ENCODE results near the gene TMPO. TPM values are rescaled to one million over a fixed set of nuclear protein-coding genes. Genes with fewer than 3 reads are reported as not detected.
A peak's percentile ranks its signal among the peaks of the same experiment; 100 is the strongest.
"Not testable (repeated sequence)": the region's sequence is repeated elsewhere in the genome, so short reads cannot be mapped to it uniquely, and the experiment has no call there.

TMPO gene
- total and polyA plus RNA-seq, 2 experiments from 2014 or later, result 26.6 to 123 TPM

DNA sequence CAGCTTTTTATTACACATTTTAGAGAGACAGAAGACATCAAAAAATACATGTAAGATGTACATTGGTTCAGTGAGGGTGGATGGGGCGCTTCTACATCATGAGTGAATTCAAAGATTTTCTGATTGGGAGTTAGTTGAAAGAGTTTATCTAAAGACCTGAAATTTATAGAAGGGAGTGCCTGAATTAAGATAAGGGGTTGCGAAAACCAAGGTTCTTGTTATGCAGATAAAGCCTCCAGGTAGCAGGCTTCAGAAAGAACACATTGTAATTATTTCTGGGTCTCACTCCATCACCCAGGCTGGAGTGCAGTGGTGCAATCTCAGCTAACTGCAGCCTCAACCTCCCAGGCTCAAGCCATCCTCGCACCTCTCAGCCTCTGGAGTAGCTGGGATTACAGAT lies 26.2 kb upstream of the TMPO start:
- Histone ChIP-seq H3K27ac (no peak overlapping the region), H3K36me3 (no peaks in the 10 kb centered on the region), H3K27me3 (no peaks in the 10 kb centered on the region), H3K4me1 (ENCODE audit: low read depth) (peaks cover 16% of the 10 kb centered on the region), H3K9me3 (ENCODE audit: low read depth) (no peaks in the 10 kb centered on the region), H3K4me3 (no peak overlapping the region)
- TF ChIP-seq, protein P1, sequence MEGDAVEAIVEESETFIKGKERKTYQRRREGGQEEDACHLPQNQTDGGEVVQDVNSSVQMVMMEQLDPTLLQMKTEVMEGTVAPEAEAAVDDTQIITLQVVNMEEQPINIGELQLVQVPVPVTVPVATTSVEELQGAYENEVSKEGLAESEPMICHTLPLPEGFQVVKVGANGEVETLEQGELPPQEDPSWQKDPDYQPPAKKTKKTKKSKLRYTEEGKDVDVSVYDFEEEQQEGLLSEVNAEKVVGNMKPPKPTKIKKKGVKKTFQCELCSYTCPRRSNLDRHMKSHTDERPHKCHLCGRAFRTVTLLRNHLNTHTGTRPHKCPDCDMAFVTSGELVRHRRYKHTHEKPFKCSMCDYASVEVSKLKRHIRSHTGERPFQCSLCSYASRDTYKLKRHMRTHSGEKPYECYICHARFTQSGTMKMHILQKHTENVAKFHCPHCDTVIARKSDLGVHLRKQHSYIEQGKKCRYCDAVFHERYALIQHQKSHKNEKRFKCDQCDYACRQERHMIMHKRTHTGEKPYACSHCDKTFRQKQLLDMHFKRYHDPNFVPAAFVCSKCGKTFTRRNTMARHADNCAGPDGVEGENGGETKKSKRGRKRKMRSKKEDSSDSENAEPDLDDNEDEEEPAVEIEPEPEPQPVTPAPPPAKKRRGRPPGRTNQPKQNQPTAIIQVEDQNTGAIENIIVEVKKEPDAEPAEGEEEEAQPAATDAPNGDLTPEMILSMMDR (IDR thresholded peaks at IDR 0.05; ENCODE audit: low read depth, low read length), result no peak
- no peak for DNase-seq (ENCODE audit: low read depth in 1 of 2, low spot score in 1 of 2)

GRCh38 chr12:98490501-98491453 lies 24.6 kb upstream of the TMPO start:
- Histone ChIP-seq H3K4me3 (no peak overlapping the region), H3K27me3 (no peaks in the 10 kb centered on the region), H3K9me3 (ENCODE audit: low read depth) (no peaks in the 10 kb centered on the region), H3K4me1 (ENCODE audit: low read depth) (peaks cover 16% of the 10 kb centered on the region), H3K36me3 (no peaks in the 10 kb centered on the region), H3K27ac (peak overlapping the region; percentile 79)
- TF ChIP-seq, protein P1 (IDR thresholded peaks at IDR 0.05; ENCODE audit: low read depth, low read length), result peak; percentile 93
- DNase-seq (ENCODE audit: low read depth in 1 of 2, low spot score in 1 of 2), result peak; percentile 90 to 93

GRCh38 chr12:98492580-98493140 lies 22.7 kb upstream of the TMPO start:
- TF ChIP-seq, protein P1 (IDR thresholded peaks at IDR 0.05; ENCODE audit: low read depth, low read length), result no peak
- H3K27ac ChIP-seq, result peak overlapping the region; percentile 30
- H3K4me1 ChIP-seq (ENCODE audit: low read depth), result peaks cover 16% of the 10 kb centered on the region
- H3K4me3 ChIP-seq, result no peak overlapping the region
- H3K36me3 ChIP-seq, result no peaks in the 10 kb centered on the region
- no peaks in the 10 kb centered on the region for H3K27me3 ChIP-seq
- DNase-seq (ENCODE audit: low read depth in 1 of 2, low spot score in 1 of 2), result no peak
- no peaks in the 10 kb centered on the region for H3K9me3 ChIP-seq (ENCODE audit: low read depth)

DNA sequence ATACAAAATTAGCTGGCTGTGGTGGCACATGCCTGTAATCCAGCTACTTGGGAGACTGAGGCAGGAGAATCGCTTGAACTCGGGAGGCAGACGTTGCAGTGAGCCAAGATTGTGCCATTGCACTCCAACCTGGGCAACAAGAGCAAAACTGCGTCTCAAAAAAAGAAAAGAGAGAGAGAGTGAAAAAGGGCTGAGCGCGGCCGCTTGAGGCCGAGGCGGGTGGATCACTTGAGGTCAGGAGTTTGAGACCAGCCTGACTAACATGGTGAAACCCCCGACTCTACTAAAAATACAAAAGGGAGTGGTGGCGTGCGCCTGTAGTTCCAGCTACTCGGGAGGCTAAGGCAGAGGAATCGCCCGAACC lies 14.1 kb upstream of the TMPO start:
- H3K4me1 ChIP-seq (ENCODE audit: low read depth); H3K9me3 ChIP-seq (ENCODE audit: low read depth); H3K27ac ChIP-seq; H3K4me3 ChIP-seq; H3K27me3 ChIP-seq; H3K36me3 ChIP-seq; DNase-seq (ENCODE audit: low read depth in 1 of 2, low spot score in 1 of 2): not testable (repeated sequence)

DNA sequence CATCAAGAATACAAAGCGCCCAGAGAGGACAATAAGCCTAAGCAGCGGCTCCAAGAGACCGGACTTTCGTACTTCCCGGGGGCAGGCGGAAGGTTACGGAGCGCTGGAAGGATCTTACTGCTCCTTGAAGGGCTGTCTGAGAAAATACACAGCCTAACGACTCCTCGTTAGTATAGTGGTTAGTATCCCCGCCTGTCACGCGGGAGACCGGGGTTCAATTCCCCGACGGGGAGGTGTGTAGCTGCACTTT lies 12.1 kb upstream of the TMPO start:
- Histone ChIP-seq H3K27ac (peak overlapping the region; percentile 98), H3K9me3 (ENCODE audit: low read depth) (no peaks in the 10 kb centered on the region), H3K27me3 (no peaks in the 10 kb centered on the region), H3K4me3 (peak overlapping the region; percentile 68), H3K4me1 (ENCODE audit: low read depth) (peaks cover 4% of the 10 kb centered on the region), H3K36me3 (no peaks in the 10 kb centered on the region)
- peak; percentile 86 to 96 for DNase-seq (ENCODE audit: low read depth in 1 of 2, low spot score in 1 of 2)
- TF ChIP-seq, protein P1 (IDR thresholded peaks at IDR 0.05; ENCODE audit: low read depth, low read length), result no peak

Measured in cardiac muscle cell (in vitro differentiated cells and primary cell).